Measurements from ENCODE around the gene LZTR1.

The LZTR1 gene

GRCh38 chr22:20989323-20990138 lies 7.4 kb downstream of the LZTR1 start:
- Histone ChIP-seq H3K27me3 (no peaks in the 10 kb centered on the region), H3K4me3 (ENCODE audit: low read depth, low read length) (no peak overlapping the region), H3K36me3 (peaks cover 41% of the 10 kb centered on the region), H3K9me3 (no peaks in the 10 kb centered on the region), H3K4me1 (no peaks in the 10 kb centered on the region)
- TF ChIP-seq CTCF (IDR thresholded peaks at IDR 0.05; ENCODE audit: low read depth, low read length): no peak
- DNase-seq: no peak

- no peak for TF ChIP-seq CTCF (IDR thresholded peaks at IDR 0.05; ENCODE audit: low read depth, low read length)
- no peaks in the 10 kb centered on the region for H3K27me3 ChIP-seq
- H3K4me1 ChIP-seq: no peaks in the 10 kb centered on the region
- no peak for DNase-seq
- H3K36me3 ChIP-seq: peaks cover 41% of the 10 kb centered on the region
- no peak overlapping the region for H3K4me3 ChIP-seq (ENCODE audit: low read depth, low read length)
- H3K9me3 ChIP-seq: no peaks in the 10 kb centered on the region
These were observed 8.4 kb downstream of the LZTR1 start for GRCh38 chr22:20990184-20991180.

GRCh38 chr22:20991252-20992055 lies 9.4 kb downstream of the LZTR1 start:
- H3K4me3 ChIP-seq (ENCODE audit: low read depth, low read length): no peak overlapping the region
- no peaks in the 10 kb centered on the region for H3K9me3 ChIP-seq
- no peak for TF ChIP-seq CTCF (IDR thresholded peaks at IDR 0.05; ENCODE audit: low read depth, low read length)
- H3K36me3 ChIP-seq: peaks cover 46% of the 10 kb centered on the region
- no peaks in the 10 kb centered on the region for H3K4me1 ChIP-seq
- no peak for DNase-seq
- no peaks in the 10 kb centered on the region for H3K27me3 ChIP-seq

- Histone ChIP-seq H3K9me3 (no peaks in the 10 kb centered on the region), H3K4me1 (no peaks in the 10 kb centered on the region), H3K36me3 (peaks cover 45% of the 10 kb centered on the region), H3K4me3 (ENCODE audit: low read depth, low read length) (no peak overlapping the region), H3K27me3 (no peaks in the 10 kb centered on the region)
- TF ChIP-seq CTCF (IDR thresholded peaks at IDR 0.05; ENCODE audit: low read depth, low read length): no peak
- DNase-seq: no peak
These were observed 10.0 kb downstream of the LZTR1 start for GRCh38 chr22:20992056-20992442.

GRCh38 chr22:20992456-20993303 lies 10.6 kb downstream of the LZTR1 start:
- Histone ChIP-seq H3K4me1 (no peaks in the 10 kb centered on the region), H3K27me3 (no peaks in the 10 kb centered on the region), H3K36me3 (peaks cover 50% of the 10 kb centered on the region), H3K9me3 (no peaks in the 10 kb centered on the region), H3K4me3 (ENCODE audit: low read depth, low read length) (no peak overlapping the region)
- no peak for DNase-seq
- TF ChIP-seq CTCF (IDR thresholded peaks at IDR 0.05; ENCODE audit: low read depth, low read length): no peak
